A549 (cell line): ENCODE data around the gene LYPD3. TPM values are rescaled to one million over a fixed set of nuclear protein-coding genes. Genes with fewer than 3 reads are reported as not detected.

Source experiments
- ATAC-seq, 2 experiments: fragments of 200-7000 bp in 1 of 2; fragments of >200 bp in 1 of 2; cut with Nextera tagmentation in 1 of 2; cut with Tn5 transposase in 1 of 2; 3 replicates each; pipeline versions ENCODE4 v1.8.0 to v1.9.1; 2018 to 2020; ENCODE audit warnings: mild to moderate bottlenecking in 1 of 2, moderate library complexity in 1 of 2
- CTCF ChIA-PET: fragments of 300-600 bp; sonication (Branson Sonifier 250); formaldehyde crosslinking; extraction: SDS; loops from one replicate; lab custom pipeline; 2021; ENCODE audit warnings: antibody characterized with exemption, inconsistent platforms; lab: Yijun Ruan, JAX
- POLR2A ChIA-PET: fragments of 350-600 bp; formaldehyde crosslinking; extraction: SDS; loops from one replicate; lab custom pipeline; 2021; ENCODE audit warnings: antibody characterized with exemption, inconsistent platforms; lab: Yijun Ruan, JAX
- DNase-seq, 2 experiments: peaks; one replicate each; pipeline versions ENCODE4 v3.0.0 to v3.0.0-alpha.2; 2011 to 2016; ENCODE audit warnings: low read depth in 1 of 2, low spot score in 1 of 2
- FAIRE-seq: peaks from 2 replicates; lab custom pipeline; 2011; peaks lifted over from hg19 to GRCh38; lab: Jason Lieb, UNC
- H3K27ac ChIP-seq, 2 experiments: fragments of >200 bp; sonication (Bioruptor Twin); formaldehyde crosslinking; 3 replicates each; pipeline ENCODE4 v1.5.1; 2016 to 2017
- H3K4me1 ChIP-seq: fragments of >200 bp; sonication (Bioruptor Twin); formaldehyde crosslinking; 3 replicates; pipeline ENCODE4 v1.6.1; 2016
- H3K4me2 ChIP-seq: fragments of >200 bp; sonication (Bioruptor Twin); formaldehyde crosslinking; 3 replicates; pipeline ENCODE4 v1.6.1; 2016
- H3K4me3 ChIP-seq: fragments of >200 bp; sonication (Bioruptor Twin); formaldehyde crosslinking; 3 replicates; pipeline ENCODE4 v1.5.1; 2016
- H3K9me3 ChIP-seq: fragments of >200 bp; sonication (Bioruptor Twin); formaldehyde crosslinking; 3 replicates; pipeline ENCODE4 v1.6.1; 2016
- ATOH8 ChIP-seq: fragments of 250-450 bp; sonication (Bioruptor Pico); IDR thresholded peaks from 2 replicates; pipeline ENCODE4 v1.5.0; 2020; ENCODE audit warnings: low read depth, mild to moderate bottlenecking, moderate library complexity
- BCL3 ChIP-seq: fragments of >200 bp; sonication (Bioruptor Twin); formaldehyde crosslinking; IDR thresholded peaks from 3 replicates; pipeline ENCODE4 v1.6.1; 2016
- BHLHE40 ChIP-seq: IDR thresholded peaks from 2 replicates; pipeline ENCODE4 v1.6.1; 2012; ENCODE audit warnings: low read depth, low read length, inconsistent platforms
- CBX8 ChIP-seq: fragments of 200-600 bp; sonication (generic); IDR thresholded peaks from 2 replicates; pipeline ENCODE4 v1.6.1; 2016
- CEBPB ChIP-seq, 2 experiments: fragments of >200 bp in 1 of 2; sonication (Bioruptor Twin) in 1 of 2; formaldehyde crosslinking in 1 of 2; IDR thresholded peaks; 2 replicates each; pipeline ENCODE4 v1.6.1; 2012 to 2016
- CHD4 ChIP-seq: fragments of 200-600 bp; sonication (generic); IDR thresholded peaks from 2 replicates; pipeline ENCODE4 v1.6.1; 2016; ENCODE audit warnings: antibody characterized with exemption, mild to moderate bottlenecking, borderline replicate concordance
- CTCF ChIP-seq: fragments of >200 bp; sonication (Bioruptor Twin); formaldehyde crosslinking; IDR thresholded peaks from 3 replicates; pipeline ENCODE4 v1.5.1; 2016
- EHMT2 ChIP-seq: fragments of 200-600 bp; sonication (generic); IDR thresholded peaks from 2 replicates; pipeline ENCODE4 v1.6.1; 2016; ENCODE audit warnings: antibody characterized with exemption, low read depth, mild to moderate bottlenecking, moderate library complexity
- FOSB ChIP-seq: fragments of 250-450 bp; sonication (Bioruptor Pico); IDR thresholded peaks from 2 replicates; pipeline ENCODE4 v1.5.0; 2020; ENCODE audit warnings: mild to moderate bottlenecking, moderate library complexity
- FOSL2 ChIP-seq, 2 experiments: fragments of 450-650 bp in 1 of 2; fragments of >200 bp in 1 of 2; sonication (Bioruptor Twin) in 1 of 2; formaldehyde crosslinking; IDR thresholded peaks; 2 replicates each; pipeline versions ENCODE4 v1.5.0 to v1.6.1; 2016 to 2020; ENCODE audit warnings: mild to moderate bottlenecking in 1 of 2, moderate library complexity in 1 of 2
- FOXS1 ChIP-seq: fragments of 250-450 bp; sonication (Bioruptor Pico); IDR thresholded peaks from 2 replicates; pipeline ENCODE4 v1.5.0; 2020; ENCODE audit warnings: mild to moderate bottlenecking, moderate library complexity
- HDAC2 ChIP-seq: fragments of 200-600 bp; sonication (generic); IDR thresholded peaks from 2 replicates; pipeline ENCODE4 v1.6.1; 2016
- HES2 ChIP-seq: fragments of >200 bp; sonication (Bioruptor Twin); formaldehyde crosslinking; IDR thresholded peaks from 2 replicates; pipeline ENCODE4 v1.6.1; 2016
- HOXB13 ChIP-seq: fragments of 250-450 bp; sonication (Bioruptor Pico); IDR thresholded peaks from 2 replicates; pipeline ENCODE4 v1.5.0; 2020; ENCODE audit warnings: low read depth, mild to moderate bottlenecking, moderate library complexity
- MAFK ChIP-seq: fragments of 450-650 bp; IDR thresholded peaks from 2 replicates; pipeline ENCODE4 v1.6.1; 2014; ENCODE audit not compliant: partially characterized antibody
- MAZ ChIP-seq: fragments of 150-350 bp; IDR thresholded peaks from 2 replicates; pipeline ENCODE4 v1.6.1; 2014; ENCODE audit warnings: antibody characterized with exemption, low read depth, low read length, borderline replicate concordance
- NFE2L2 ChIP-seq: fragments of 150-350 bp; conservative IDR thresholded peaks from 2 replicates; pipeline ENCODE4 v1.6.1; 2014; ENCODE audit warnings: low read length
- POLR2A ChIP-seq: IDR thresholded peaks from 2 replicates; pipeline ENCODE4 v1.6.1; 2012; ENCODE audit warnings: mild to moderate bottlenecking, low read length
- POLR2AphosphoS2 ChIP-seq: conservative IDR thresholded peaks from 2 replicates; pipeline ENCODE4 v1.6.1; 2012; ENCODE audit warnings: low read length, improper control_type of control experiment, inconsistent platforms
- RARB ChIP-seq: fragments of 250-450 bp; sonication (Bioruptor Pico); IDR thresholded peaks from 2 replicates; pipeline ENCODE4 v1.8.0; 2021; ENCODE audit warnings: mild to moderate bottlenecking, moderate library complexity
- RCOR1 ChIP-seq: fragments of 150-350 bp; IDR thresholded peaks from 2 replicates; pipeline ENCODE4 v1.6.1; 2014; ENCODE audit warnings: antibody characterized with exemption, low read length, low read depth
- SREBF2 ChIP-seq: fragments of 450-650 bp; IDR thresholded peaks from 2 replicates; pipeline ENCODE4 v1.6.1; 2014; ENCODE audit warnings: mild to moderate bottlenecking, moderate library complexity
- USF2 ChIP-seq: fragments of 450-650 bp; IDR thresholded peaks from 2 replicates; pipeline ENCODE4 v1.6.1; 2014; ENCODE audit warnings: antibody characterized with exemption
- ZC3H11A ChIP-seq: fragments of 450-650 bp; IDR thresholded peaks from 2 replicates; pipeline ENCODE4 v1.6.1; 2014; ENCODE audit warnings: antibody characterized with exemption, mild to moderate bottlenecking
- ZNF302 ChIP-seq: fragments of 250-450 bp; sonication (Bioruptor Pico); IDR thresholded peaks from 2 replicates; pipeline ENCODE4 v1.9.0; 2021; ENCODE audit warnings: inconsistent platforms, mild to moderate bottlenecking, moderate library complexity
- WGBS: methylation state at CpG from one replicate; pipeline ENCODE4 v1.1.6; 2017; ENCODE audit errors: missing lambda C conversion rate; 5-methylcytosine and 5-hydroxymethylcytosine counted together
- polyA plus RNA-seq, 4 experiments: library from polyadenylated mRNA; depleted of rRNA in 3 of 4; stranded (reverse); fragments of >200 nt; fragmentation: RNase III in 1 of 4; extraction: RNeasy Plus Mini Kit Qiagen cat#74134 plus additional on column Dnase treatment in 1 of 4; gene quantifications; 2 replicates in 3 of 4; 3 replicates in 1 of 4; pipeline ENCODE4 v1.2.3, GENCODE V29; 2011 to 2017

Gene LYPD3
- polyA plus RNA-seq, 2 of the 4 experiments (the other 2 are of a cell fraction) = 0.27 to 0.43 TPM

- ChIA-PET POLR2A (no interaction called here), CTCF (interaction anchor here (1.8 to 3.8 kb wide), 3 partner anchors 11 to 67 kb away, joined by 4 to 24 read pairs (median 8); no protein-coding TSS in a partner anchor)
- no peak overlapping the region for H3K27ac ChIP-seq
- ATAC-seq (no peak), FAIRE-seq (no peak), DNase-seq (no peak)
- H3K4me1 ChIP-seq = no peaks in the 10 kb centered on the region
- TF ChIP-seq CTCF = no peak
- TF ChIP-seq SREBF2 = no peak
- TF ChIP-seq HOXB13 = no peak
- TF ChIP-seq FOSL2 (IDR thresholded peaks at IDR 0.05) = no peak
- TF ChIP-seq FOSL2 (CRISPR knock-in tag; IDR thresholded peaks at IDR 0.05) = no peak
- TF ChIP-seq HDAC2 = no peak
- TF ChIP-seq MAFK = no peak
- TF ChIP-seq CEBPB (IDR thresholded peaks at IDR 0.05) = no peak
- TF ChIP-seq FOXS1 (CRISPR knock-in tag) = no peak
- no peak for TF ChIP-seq BCL3
- TF ChIP-seq ATOH8 = no peak
- TF ChIP-seq POLR2A = no peak
- 36% methylated on average over 3 of the region's 3 CpGs for WGBS
- 0 out of 3 replicates have a peak, but pooled peaks cover 5% of the 10 kb centered on the region for H3K9me3 ChIP-seq
- H3K4me2 ChIP-seq = no peak overlapping the region
- no peak overlapping the region for H3K4me3 ChIP-seq
These were observed 12.8 kb downstream of the LYPD3 start for GRCh38 chr19:43452582-43452981.

- CTCF ChIA-PET = interaction anchor here (0.7 to 15.9 kb wide), 5 partner anchors 10 to 70 kb away, joined by 3 to 462 read pairs (median 6); partner anchors contain the start of gene LYPD3
- peak; percentile 91 for TF ChIP-seq MAFK
- TF ChIP-seq CHD4 = no peak
- FAIRE-seq (no peak), ATAC-seq (no peak), DNase-seq (no peak)
- Histone ChIP-seq H3K9me3 (0 out of 3 replicates have a peak, but pooled peaks cover 5% of the 10 kb centered on the region), H3K4me3 (no peak overlapping the region), H3K4me1 (no peaks in the 10 kb centered on the region), H3K4me2 (no peak overlapping the region), H3K27ac (no peak overlapping the region)
- POLR2A ChIA-PET = interaction anchor here (0.7 kb wide), 1 partner anchor 52 kb away, joined by 5 read pairs; no protein-coding TSS in a partner anchor
- 71% methylated on average over 2 of the region's 2 CpGs for WGBS
These were observed 14.8 kb downstream of the LYPD3 start for GRCh38 chr19:43450545-43450997.

GRCh38 chr19:43447655-43448054, 17.8 kb downstream of the LYPD3 start:
- Histone ChIP-seq H3K4me1 (no peaks in the 10 kb centered on the region), H3K4me2 (no peak overlapping the region), H3K4me3 (no peak overlapping the region), H3K27ac (no peak overlapping the region), H3K9me3 (0 out of 3 replicates have a peak, but pooled peaks cover 2% of the 10 kb centered on the region)
- ATAC-seq (no peak; a peak in 1 of 6 replicates), FAIRE-seq (no peak), DNase-seq (no peak)
- 90% methylated on average over 9 of the region's 9 CpGs for WGBS
- POLR2A ChIA-PET = interaction anchor here (0.6 to 1.1 kb wide), 6 partner anchors 16 to 85 kb away, joined by 3 to 15 read pairs (median 5); partner anchors contain the start of gene ZNF575
- CTCF ChIA-PET = interaction anchor here (0.6 to 15.9 kb wide), 42 partner anchors 12 to 439 kb away, joined by 3 to 462 read pairs (median 6); partner anchors contain the start of genes ETHE1, IRGQ, LYPD3 and PHLDB3
- TF ChIP-seq MAZ = no peak
- TF ChIP-seq MAFK = no peak
- TF ChIP-seq CHD4 = no peak
- no peak for TF ChIP-seq POLR2AphosphoS2
- no peak for TF ChIP-seq HES2
- TF ChIP-seq USF2 = no peak
- TF ChIP-seq POLR2A = no peak
- no peak for TF ChIP-seq ZC3H11A
- no peak for TF ChIP-seq RARB
- no peak for TF ChIP-seq BHLHE40
- TF ChIP-seq CBX8 = no peak
- TF ChIP-seq ATOH8 = no peak
- TF ChIP-seq EHMT2 = no peak
- no peak for TF ChIP-seq FOXS1 (CRISPR knock-in tag)
- no peak for TF ChIP-seq RCOR1
- no peak for TF ChIP-seq ZNF302 (CRISPR knock-in tag)
- TF ChIP-seq NFE2L2 = no peak
- no peak for TF ChIP-seq FOSB (CRISPR knock-in tag)
